HEK293 (cell line): Measurements from ENCODE around the gene CCDC74A.
"Not testable (repeated sequence)": the region's sequence is repeated elsewhere in the genome, so short reads cannot be mapped to it uniquely, and the experiment has no call there.

Source experiments
- CTCF ChIA-PET: fragments of 350-600 bp; formaldehyde crosslinking; extraction: SDS; loops from one replicate; lab custom pipeline; 2021; ENCODE audit warnings: antibody characterized with exemption; lab: Yijun Ruan, JAX
- POLR2A ChIA-PET: fragments of 300-600 bp; formaldehyde crosslinking; extraction: SDS; loops from one replicate; lab custom pipeline; 2020; ENCODE audit warnings: antibody characterized with exemption, inconsistent platforms; lab: Yijun Ruan, JAX
- H3K27ac ChIP-seq: fragments of 200-500 bp; sonication (Bioruptor generic); 2 replicates; pipeline ENCODE4 v1.5.1; 2014; ENCODE audit warnings: low read depth, low read length, control low read depth, inconsistent platforms; ENCODE audit errors: extremely low read depth
- H3K36me3 ChIP-seq, 2 experiments: fragments of 200-500 bp in 1 of 2; sonication (Bioruptor generic) in 1 of 2; 1 replicate in 1 of 2; 2 replicates in 1 of 2; pipeline ENCODE4 v1.5.1; 2014 to 2017; ENCODE audit warnings: inconsistent platforms in 2 of 2, low read length in 2 of 2; ENCODE audit not compliant: control insufficient read depth in 2 of 2, insufficient read depth in 1 of 2
- H3K4me1 ChIP-seq: fragments of 200-500 bp; sonication (Bioruptor generic); 2 replicates; pipeline ENCODE4 v1.5.1; 2014; ENCODE audit warnings: mild to moderate bottlenecking, low read length, inconsistent platforms; ENCODE audit not compliant: control insufficient read depth, insufficient read depth
- H3K4me3 ChIP-seq: 2 replicates; pipeline ENCODE4 v1.5.1; 2011; ENCODE audit warnings: low read depth, mild to moderate bottlenecking, control low read depth, low read length, moderate library complexity
- H3K9me3 ChIP-seq: fragments of 200-500 bp; sonication (Bioruptor generic); 2 replicates; pipeline ENCODE4 v1.5.1; 2014; ENCODE audit warnings: low read depth, low read length, inconsistent platforms; ENCODE audit not compliant: control insufficient read depth, insufficient read depth
- EGR2 ChIP-seq: fragments of 450-650 bp; formaldehyde crosslinking; IDR thresholded peaks from 2 replicates; pipeline ENCODE4 v1.5.1; 2016; ENCODE audit warnings: low read depth, missing biosample characterization, missing genetic modification characterization
- GLI4 ChIP-seq: fragments of 450-650 bp; formaldehyde crosslinking; IDR thresholded peaks from 2 replicates; pipeline ENCODE4 v1.5.1; 2016; ENCODE audit warnings: missing biosample characterization, missing genetic modification characterization
- HOXD13 ChIP-seq: sonication (generic); formaldehyde crosslinking; IDR thresholded peaks from 2 replicates; pipeline ENCODE4 v1.8.0; 2022; ENCODE audit warnings: missing genetic modification reagents, borderline replicate concordance
- KLF10 ChIP-seq: fragments of 450-650 bp; IDR thresholded peaks from 2 replicates; pipeline ENCODE4 v1.5.1; 2018; ENCODE audit warnings: missing biosample characterization, mild to moderate bottlenecking, missing genetic modification characterization
- OSR2 ChIP-seq: fragments of 450-650 bp; formaldehyde crosslinking; IDR thresholded peaks from 2 replicates; pipeline ENCODE4 v1.5.1; 2016; ENCODE audit warnings: missing biosample characterization, missing genetic modification characterization
- SETDB1 ChIP-seq: IDR thresholded peaks from one replicate; pipeline ENCODE4 v1.6.1; 2017; ENCODE audit warnings: mild to moderate bottlenecking, low read length, moderate library complexity, mixed read lengths; ENCODE audit not compliant: insufficient read length
- ZBTB1 ChIP-seq: fragments of 450-650 bp; formaldehyde crosslinking; IDR thresholded peaks from 2 replicates; pipeline ENCODE4 v1.5.1; 2016; ENCODE audit warnings: missing biosample characterization, missing genetic modification characterization
- ZBTB11 ChIP-seq: fragments of 450-650 bp; formaldehyde crosslinking; conservative IDR thresholded peaks from 2 replicates; pipeline ENCODE4 v1.5.1; 2016; ENCODE audit warnings: low read depth, missing biosample characterization, missing genetic modification characterization
- ZBTB8A ChIP-seq: fragments of 450-650 bp; formaldehyde crosslinking; IDR thresholded peaks from 2 replicates; pipeline ENCODE4 v1.5.1; 2016; ENCODE audit warnings: missing biosample characterization, missing genetic modification characterization
- ZNF121 ChIP-seq: fragments of 450-650 bp; formaldehyde crosslinking; IDR thresholded peaks from 2 replicates; pipeline ENCODE4 v1.5.1; 2016; ENCODE audit warnings: missing biosample characterization, missing genetic modification characterization
- ZNF174 ChIP-seq: fragments of 450-650 bp; formaldehyde crosslinking; IDR thresholded peaks from 2 replicates; pipeline ENCODE4 v1.5.0; 2017; ENCODE audit warnings: missing biosample characterization, mild to moderate bottlenecking, missing genetic modification characterization
- ZNF610 ChIP-seq: fragments of 450-650 bp; formaldehyde crosslinking; IDR thresholded peaks from 2 replicates; pipeline ENCODE4 v1.5.1; 2016; ENCODE audit warnings: missing biosample characterization, missing genetic modification characterization, borderline replicate concordance
- ZNF623 ChIP-seq: fragments of 450-650 bp; formaldehyde crosslinking; IDR thresholded peaks from 2 replicates; pipeline ENCODE4 v1.5.1; 2016; ENCODE audit warnings: missing biosample characterization, missing genetic modification characterization
- ZNF76 ChIP-seq: fragments of 450-650 bp; formaldehyde crosslinking; IDR thresholded peaks from 2 replicates; pipeline ENCODE4; 2016; ENCODE audit warnings: low read depth, missing biosample characterization, missing genetic modification characterization, borderline replicate concordance
- ZNF768 ChIP-seq: fragments of 450-650 bp; formaldehyde crosslinking; IDR thresholded peaks from 2 replicates; pipeline ENCODE4 v1.5.1; 2018; ENCODE audit warnings: missing biosample characterization, mild to moderate bottlenecking, missing genetic modification characterization
- ZSCAN4 ChIP-seq: fragments of 450-650 bp; formaldehyde crosslinking; IDR thresholded peaks from 2 replicates; pipeline ENCODE4 v1.5.1; 2017; ENCODE audit warnings: missing biosample characterization, missing genetic modification characterization
- TF ChIP-seq, protein P1 (sequence below): fragments of 450-650 bp; formaldehyde crosslinking; IDR thresholded peaks from 2 replicates; pipeline ENCODE4 v1.5.1; 2017; ENCODE audit warnings: missing biosample characterization, missing genetic modification characterization

The CCDC74A gene

GRCh38 chr2:131542438-131543384 is 15.0 kb downstream of the CCDC74A start:
- Histone ChIP-seq H3K36me3 (no peaks in the 10 kb centered on the region), H3K9me3 (no peaks in the 10 kb centered on the region), H3K4me1 (no peaks in the 10 kb centered on the region), H3K27ac (no peak overlapping the region), H3K4me3 (no peak overlapping the region)
- POLR2A ChIA-PET = no interaction called here
- TF ChIP-seq, protein P1, sequence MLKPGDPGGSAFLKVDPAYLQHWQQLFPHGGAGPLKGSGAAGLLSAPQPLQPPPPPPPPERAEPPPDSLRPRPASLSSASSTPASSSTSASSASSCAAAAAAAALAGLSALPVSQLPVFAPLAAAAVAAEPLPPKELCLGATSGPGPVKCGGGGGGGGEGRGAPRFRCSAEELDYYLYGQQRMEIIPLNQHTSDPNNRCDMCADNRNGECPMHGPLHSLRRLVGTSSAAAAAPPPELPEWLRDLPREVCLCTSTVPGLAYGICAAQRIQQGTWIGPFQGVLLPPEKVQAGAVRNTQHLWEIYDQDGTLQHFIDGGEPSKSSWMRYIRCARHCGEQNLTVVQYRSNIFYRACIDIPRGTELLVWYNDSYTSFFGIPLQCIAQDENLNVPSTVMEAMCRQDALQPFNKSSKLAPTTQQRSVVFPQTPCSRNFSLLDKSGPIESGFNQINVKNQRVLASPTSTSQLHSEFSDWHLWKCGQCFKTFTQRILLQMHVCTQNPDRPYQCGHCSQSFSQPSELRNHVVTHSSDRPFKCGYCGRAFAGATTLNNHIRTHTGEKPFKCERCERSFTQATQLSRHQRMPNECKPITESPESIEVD = no peak
- TF ChIP-seq ZNF121 (tag by site-specific recombination) (no peak), ZBTB1 (tag by site-specific recombination) (no peak)
- CTCF ChIA-PET = no interaction called here

DNA sequence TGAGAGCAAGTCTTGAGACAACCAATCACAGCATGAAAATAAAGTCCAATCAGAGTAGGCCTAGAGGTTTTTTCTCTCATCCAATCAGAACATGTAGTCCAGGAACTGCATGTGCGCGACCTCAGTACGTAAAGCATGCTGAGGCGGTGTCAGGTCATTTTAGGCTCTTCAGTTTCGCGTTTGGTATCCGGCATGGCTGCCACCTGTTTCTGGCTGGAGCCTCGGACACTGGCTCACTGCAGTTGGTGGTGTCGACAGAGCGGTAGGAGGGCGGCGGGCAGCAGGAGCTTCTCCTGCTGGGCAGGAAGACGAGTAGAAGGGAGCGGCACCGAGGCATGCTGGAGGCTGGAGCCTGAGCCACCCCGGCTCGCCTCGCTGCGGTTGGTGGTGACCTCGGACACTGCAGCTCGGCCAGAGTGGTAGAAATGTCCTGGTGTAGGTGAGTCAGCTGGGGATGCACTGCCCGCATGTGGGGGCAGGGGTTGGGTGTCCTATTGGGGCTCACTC is 15.8 kb downstream of the CCDC74A start:
- POLR2A ChIA-PET = no interaction called here
- CTCF ChIA-PET = interaction anchor here (1.0 kb wide), 1 partner anchor 130 kb away, joined by 4 read pairs; no protein-coding TSS in a partner anchor
- Histone ChIP-seq H3K4me1 (no peaks in the 10 kb centered on the region), H3K27ac (no peak overlapping the region), H3K9me3 (no peaks in the 10 kb centered on the region), H3K36me3 (no peaks in the 10 kb centered on the region), H3K4me3 (no peak overlapping the region)
- no peak for TF ChIP-seq KLF10 (tag by site-specific recombination)
- TF ChIP-seq OSR2 = no peak
- no peak for TF ChIP-seq GLI4
- no peak for TF ChIP-seq ZNF610 (tag by site-specific recombination)
- TF ChIP-seq ZNF174 (tag by site-specific recombination) = no peak
- no peak for TF ChIP-seq ZNF76 (tag by site-specific recombination)
- TF ChIP-seq EGR2 = no peak
- TF ChIP-seq ZNF623 (tag by site-specific recombination) = no peak
- no peak for TF ChIP-seq SETDB1
- TF ChIP-seq ZNF768 (tag by site-specific recombination) = no peak
- TF ChIP-seq ZSCAN4 (tag by site-specific recombination) = no peak
- TF ChIP-seq ZBTB11 = no peak
- TF ChIP-seq HOXD13 (CRISPR knock-in tag) = no peak
- no peak for TF ChIP-seq ZBTB8A (tag by site-specific recombination)

DNA sequence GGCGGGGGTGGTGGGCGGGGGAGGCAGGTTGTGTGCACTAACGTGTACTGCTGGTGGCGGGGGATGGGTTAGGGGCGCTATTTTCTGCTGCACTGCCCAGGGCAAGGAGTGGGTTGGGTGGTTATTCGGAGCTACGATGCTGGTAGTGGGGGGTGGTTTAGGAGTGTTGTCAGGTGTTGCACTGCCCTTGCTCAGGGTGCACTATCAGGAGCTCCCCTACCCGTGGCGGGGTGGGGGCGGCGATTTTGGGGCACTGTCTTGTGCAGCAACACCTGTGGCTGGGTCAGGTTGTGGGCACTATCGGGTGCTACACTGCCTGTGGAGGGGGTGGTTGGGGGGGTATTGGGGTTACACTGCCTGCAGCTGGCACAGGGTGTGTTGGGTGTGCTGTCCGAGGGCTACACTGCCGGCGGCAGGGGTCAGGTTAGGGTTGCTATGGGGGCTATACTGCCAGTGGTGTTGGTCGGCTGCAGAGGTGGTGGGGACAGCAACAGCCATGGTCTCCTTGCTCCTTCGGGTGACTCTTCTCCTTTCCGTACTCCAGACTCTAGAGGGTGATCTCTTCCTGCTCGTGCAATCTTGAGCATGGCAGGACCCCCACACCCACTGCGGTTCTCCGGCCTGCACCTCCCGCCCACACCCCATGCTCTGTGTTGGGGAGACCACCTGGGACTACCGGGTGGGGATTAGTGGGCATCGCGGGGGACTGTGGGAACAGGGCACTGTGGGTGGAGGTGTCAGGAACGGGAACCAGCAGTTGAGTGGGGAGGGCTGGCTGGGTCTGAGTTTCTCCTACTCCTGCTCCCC is 16.5 kb downstream of the CCDC74A start:
- POLR2A ChIA-PET, H3K4me3 ChIP-seq, H3K9me3 ChIP-seq, H3K36me3 ChIP-seq, H3K27ac ChIP-seq, H3K4me1 ChIP-seq: not testable (repeated sequence)
- CTCF ChIA-PET = interaction anchor here (1.0 kb wide), 1 partner anchor 129 kb away, joined by 4 read pairs; no protein-coding TSS in a partner anchor

DNA sequence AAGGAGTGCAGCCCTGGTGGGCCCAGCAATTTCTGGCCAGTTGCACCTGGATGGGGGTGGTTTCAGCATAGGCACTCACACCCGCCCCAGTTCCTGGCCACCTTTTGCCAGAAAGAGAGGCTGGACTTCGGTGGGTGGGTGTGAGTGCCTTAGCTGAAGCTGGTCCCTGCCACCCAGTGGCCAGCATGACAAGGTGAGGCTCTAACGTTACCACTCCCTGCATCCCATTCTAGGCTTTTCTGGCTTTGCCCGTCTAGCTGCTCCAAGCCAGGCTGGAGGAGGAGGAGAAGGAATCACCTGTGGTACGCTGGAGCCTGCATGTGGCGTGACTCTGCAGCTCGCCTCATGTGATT is 17.1 kb downstream of the CCDC74A start:
- H3K27ac ChIP-seq, H3K4me1 ChIP-seq, H3K9me3 ChIP-seq, H3K4me3 ChIP-seq, H3K36me3 ChIP-seq, CTCF ChIA-PET, POLR2A ChIA-PET: not testable (repeated sequence)
